ENCODE data around the gene CRB3.

The CRB3 gene, protein sequence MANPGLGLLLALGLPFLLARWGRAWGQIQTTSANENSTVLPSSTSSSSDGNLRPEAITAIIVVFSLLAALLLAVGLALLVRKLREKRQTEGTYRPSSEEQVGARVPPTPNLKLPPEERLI

GRCh38 chr19:6464070-6464873, at the start of gene CRB3:
Gene CRB3 (plus strand): TSS chr19:6464271. CDS start chr19:6464702, 431 bp downstream.
- Histone ChIP-seq H3K36me3 (ENCODE audit: control insufficient read depth in 2 of 2, insufficient read depth in 2 of 2, low read length in 2 of 2) (no peaks in the 10 kb centered on the region), H3K4me1 (ENCODE audit: control insufficient read depth, insufficient read depth, low read length) (no peaks in the 10 kb centered on the region), H3K9me3 (ENCODE audit: control insufficient read depth in 2 of 2, low read length in 2 of 2) (no peaks in the 10 kb centered on the region), H3K9ac (ENCODE audit: low read length in 2 of 2) (no peak within 1 kb of the TSS), H3K4me3 (ENCODE audit: low read length in 2 of 2) (no peak within 1 kb of the TSS), H3K27me3 (ENCODE audit: control insufficient read depth in 1 of 2, insufficient read depth in 2 of 2, low read length in 2 of 2) (peaks cover 11 to 22% of the 10 kb centered on the region in 2 donors), H3K27ac (ENCODE audit: low read length) (no peak within 1 kb of the TSS)

DNA sequence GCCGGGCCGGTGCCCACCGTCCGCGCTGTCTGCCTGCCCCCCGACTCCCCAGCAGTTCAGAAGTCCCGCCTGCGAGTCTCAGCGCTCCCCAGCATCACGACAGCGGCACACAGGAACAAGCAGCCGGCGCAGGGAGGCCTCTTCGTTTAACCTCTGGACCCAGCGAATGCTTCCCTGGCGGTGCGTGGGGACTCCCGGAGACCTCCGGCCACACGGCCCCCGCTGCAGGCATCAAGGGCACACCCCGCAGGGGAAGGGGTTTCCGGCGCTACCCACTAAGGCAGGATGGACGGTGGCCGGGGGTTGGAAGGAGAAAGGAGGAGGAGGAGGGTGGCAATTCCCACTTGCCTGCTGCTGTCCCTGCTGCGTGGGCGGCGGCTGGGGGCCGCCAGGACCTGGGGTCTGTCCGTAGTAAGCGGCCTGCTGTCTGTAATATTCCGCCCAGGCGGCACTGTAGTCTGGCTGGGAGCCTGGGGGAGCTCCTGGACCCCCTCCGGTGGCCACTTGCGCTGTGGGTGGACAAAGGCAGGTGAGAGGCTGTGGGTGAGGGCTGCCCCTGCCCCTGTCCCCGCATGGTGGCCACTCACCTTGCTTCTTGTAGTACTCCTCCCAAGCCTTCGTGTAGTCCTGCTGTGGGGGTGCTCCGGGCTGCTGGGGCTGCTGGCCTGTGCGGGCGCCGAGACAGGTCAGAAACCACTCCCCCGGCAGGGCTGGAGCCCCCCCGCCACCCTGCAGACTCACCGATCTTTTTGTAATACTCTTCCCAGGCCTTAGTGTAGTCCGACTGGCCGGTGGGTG, 49.1 kb upstream of the CRB3 start:
- Histone ChIP-seq H3K9ac (ENCODE audit: low read length in 2 of 2) (no peak overlapping the region), H3K4me1 (ENCODE audit: control insufficient read depth, insufficient read depth, low read length) (peaks cover 11% of the 10 kb centered on the region), H3K9me3 (ENCODE audit: control insufficient read depth in 2 of 2, low read length in 2 of 2) (no peaks in the 10 kb centered on the region), H3K36me3 (ENCODE audit: control insufficient read depth in 2 of 2, insufficient read depth in 2 of 2, low read length in 2 of 2) (peaks cover 49 to 52% of the 10 kb centered on the region in 2 donors), H3K27ac (ENCODE audit: low read length) (no peak overlapping the region), H3K27me3 (ENCODE audit: control insufficient read depth in 1 of 2, insufficient read depth in 2 of 2, low read length in 2 of 2) (no peaks in the 10 kb centered on the region), H3K4me3 (ENCODE audit: low read length in 2 of 2) (no peak overlapping the region)

GRCh38 chr19:6415591-6416190, 48.4 kb upstream of the CRB3 start:
- Histone ChIP-seq H3K4me3 (ENCODE audit: low read length in 2 of 2) (no peak overlapping the region), H3K27me3 (ENCODE audit: control insufficient read depth in 1 of 2, insufficient read depth in 2 of 2, low read length in 2 of 2) (no peaks in the 10 kb centered on the region), H3K27ac (ENCODE audit: low read length) (no peak overlapping the region), H3K9ac (ENCODE audit: low read length in 2 of 2) (no peak overlapping the region), H3K4me1 (ENCODE audit: control insufficient read depth, insufficient read depth, low read length) (peaks cover 11% of the 10 kb centered on the region), H3K9me3 (ENCODE audit: control insufficient read depth in 2 of 2, low read length in 2 of 2) (no peaks in the 10 kb centered on the region), H3K36me3 (ENCODE audit: control insufficient read depth in 2 of 2, insufficient read depth in 2 of 2, low read length in 2 of 2) (peaks cover 54 to 55% of the 10 kb centered on the region in 2 donors)

GRCh38 chr19:6416658-6417405, 47.2 kb upstream of the CRB3 start:
- no peak overlapping the region for H3K4me3 ChIP-seq (ENCODE audit: low read length in 2 of 2)
- no peaks in the 10 kb centered on the region for H3K9me3 ChIP-seq (ENCODE audit: control insufficient read depth in 2 of 2, low read length in 2 of 2)
- H3K36me3 ChIP-seq (ENCODE audit: control insufficient read depth in 2 of 2, insufficient read depth in 2 of 2, low read length in 2 of 2), result peaks cover 56 to 59% of the 10 kb centered on the region in 2 donors
- H3K27me3 ChIP-seq (ENCODE audit: control insufficient read depth in 1 of 2, insufficient read depth in 2 of 2, low read length in 2 of 2), result no peaks in the 10 kb centered on the region
- no peak overlapping the region for H3K9ac ChIP-seq (ENCODE audit: low read length in 2 of 2)
- peaks cover 14% of the 10 kb centered on the region for H3K4me1 ChIP-seq (ENCODE audit: control insufficient read depth, insufficient read depth, low read length)
- no peak overlapping the region for H3K27ac ChIP-seq (ENCODE audit: low read length)

DNA sequence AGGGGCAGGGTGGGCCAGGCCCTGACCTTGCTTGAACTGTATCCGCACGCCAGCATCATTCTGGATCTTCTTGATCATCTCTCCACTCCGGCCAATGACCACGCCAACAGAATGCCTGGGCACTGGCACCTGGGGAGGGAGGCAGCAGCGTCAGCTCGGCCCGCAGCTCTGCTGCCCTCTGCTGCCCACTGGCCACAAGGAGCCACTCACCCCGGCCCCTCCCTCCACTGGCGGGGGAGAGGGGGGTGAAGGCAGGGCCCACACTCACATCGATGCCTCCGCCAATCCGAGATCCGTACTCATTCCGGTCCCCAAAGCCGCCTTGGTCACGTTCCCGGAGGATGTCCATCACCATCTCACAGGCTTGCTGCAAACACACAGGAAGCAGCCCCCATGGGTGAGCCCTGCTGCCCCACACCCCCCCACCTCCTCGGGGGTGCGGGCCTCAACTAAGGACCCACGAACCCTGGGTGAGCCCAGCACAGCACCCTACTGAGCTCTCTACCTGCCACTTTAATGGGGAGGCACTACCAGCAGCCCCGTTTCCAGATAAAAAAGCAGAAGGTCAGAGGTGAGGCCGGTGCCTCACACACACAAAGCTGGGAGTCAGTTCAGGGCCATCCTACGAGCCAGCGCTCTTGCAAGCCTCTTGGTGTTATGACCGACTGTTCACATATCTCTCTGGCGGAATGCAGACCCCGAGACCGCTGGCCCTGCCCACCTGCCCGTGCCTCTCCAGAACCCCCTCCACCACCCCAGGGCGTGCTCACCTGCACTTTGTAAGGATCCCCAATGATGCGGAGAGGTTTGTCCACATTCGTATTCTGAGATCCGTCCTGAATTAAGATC, 46.1 kb upstream of the CRB3 start:
- Histone ChIP-seq H3K27ac (ENCODE audit: low read length) (no peak overlapping the region), H3K4me3 (ENCODE audit: low read length in 2 of 2) (no peak overlapping the region), H3K9me3 (ENCODE audit: control insufficient read depth in 2 of 2, low read length in 2 of 2) (no peaks in the 10 kb centered on the region), H3K4me1 (ENCODE audit: control insufficient read depth, insufficient read depth, low read length) (peaks cover 20% of the 10 kb centered on the region), H3K9ac (ENCODE audit: low read length in 2 of 2) (no peak overlapping the region), H3K27me3 (ENCODE audit: control insufficient read depth in 1 of 2, insufficient read depth in 2 of 2, low read length in 2 of 2) (no peaks in the 10 kb centered on the region), H3K36me3 (ENCODE audit: control insufficient read depth in 2 of 2, insufficient read depth in 2 of 2, low read length in 2 of 2) (peaks cover 56 to 59% of the 10 kb centered on the region in 2 donors)

- H3K4me1 ChIP-seq (ENCODE audit: control insufficient read depth, insufficient read depth, low read length), result peaks cover 26% of the 10 kb centered on the region
- no peak overlapping the region for H3K4me3 ChIP-seq (ENCODE audit: low read length in 2 of 2)
- H3K9ac ChIP-seq (ENCODE audit: low read length in 2 of 2), result no peak overlapping the region
- no peak overlapping the region for H3K27ac ChIP-seq (ENCODE audit: low read length)
- H3K27me3 ChIP-seq (ENCODE audit: control insufficient read depth in 1 of 2, insufficient read depth in 2 of 2, low read length in 2 of 2), result no peaks in the 10 kb centered on the region
- H3K9me3 ChIP-seq (ENCODE audit: control insufficient read depth in 2 of 2, low read length in 2 of 2), result no peaks in the 10 kb centered on the region
- peaks cover 56 to 59% of the 10 kb centered on the region in 2 donors for H3K36me3 ChIP-seq (ENCODE audit: control insufficient read depth in 2 of 2, insufficient read depth in 2 of 2, low read length in 2 of 2)
Measured at GRCh38 chr19:6418562-6418932, 45.5 kb upstream of the CRB3 start.

GRCh38 chr19:6421075-6422014, 42.7 kb upstream of the CRB3 start:
- H3K27me3 ChIP-seq (ENCODE audit: control insufficient read depth in 1 of 2, insufficient read depth in 2 of 2, low read length in 2 of 2), result no peaks in the 10 kb centered on the region
- peaks cover 0 to 4% of the 10 kb centered on the region in 2 donors for H3K9me3 ChIP-seq (ENCODE audit: control insufficient read depth in 2 of 2, low read length in 2 of 2)
- H3K36me3 ChIP-seq (ENCODE audit: control insufficient read depth in 2 of 2, insufficient read depth in 2 of 2, low read length in 2 of 2), result peaks cover 43 to 44% of the 10 kb centered on the region in 2 donors
- H3K9ac ChIP-seq (ENCODE audit: low read length in 2 of 2), result peak overlapping the region in 1 of 2 donors; percentile 27
- H3K4me1 ChIP-seq (ENCODE audit: control insufficient read depth, insufficient read depth, low read length), result peaks cover 34% of the 10 kb centered on the region
- peak overlapping the region in 1 of 2 donors; percentile 15 for H3K4me3 ChIP-seq (ENCODE audit: low read length in 2 of 2)
- H3K27ac ChIP-seq (ENCODE audit: low read length), result no peak overlapping the region

GRCh38 chr19:6423499-6424194, 40.4 kb upstream of the CRB3 start:
- Histone ChIP-seq H3K9me3 (ENCODE audit: control insufficient read depth in 2 of 2, low read length in 2 of 2) (peaks cover 0 to 4% of the 10 kb centered on the region in 2 donors), H3K4me3 (ENCODE audit: low read length in 2 of 2) (peak overlapping the region; percentile 85 to 96), H3K36me3 (ENCODE audit: control insufficient read depth in 2 of 2, insufficient read depth in 2 of 2, low read length in 2 of 2) (peaks cover 20 to 21% of the 10 kb centered on the region in 2 donors), H3K4me1 (ENCODE audit: control insufficient read depth, insufficient read depth, low read length) (peaks cover 34% of the 10 kb centered on the region), H3K27me3 (ENCODE audit: control insufficient read depth in 1 of 2, insufficient read depth in 2 of 2, low read length in 2 of 2) (peaks cover 0 to 2% of the 10 kb centered on the region in 2 donors), H3K27ac (ENCODE audit: low read length) (peak overlapping the region; percentile 46), H3K9ac (ENCODE audit: low read length in 2 of 2) (peak overlapping the region; percentile 86 to 89)

All from stomach smooth muscle (tissue), 2 donors.